PFSK-1 (cell line): ENCODE measurements around the gene PCCA.

Experiments
- POLR2AphosphoS5 ChIP-seq: IDR thresholded peaks from 2 replicates; pipeline ENCODE4 v1.6.1; 2012; ENCODE audit warnings: low read depth, mild to moderate bottlenecking, control low read depth, low read length, moderate library complexity
- REST ChIP-seq, 2 experiments: IDR thresholded peaks; 2 replicates each; pipeline versions ENCODE4 v1.6.1 to v1.8.0; 2011 to 2012; ENCODE audit warnings: low read depth in 2 of 2, low read length in 2 of 2, control low read depth in 1 of 2, inconsistent platforms in 1 of 2, mild to moderate bottlenecking in 1 of 2, moderate library complexity in 1 of 2; ENCODE audit not compliant: insufficient read depth in 1 of 2
- SIN3A ChIP-seq: IDR thresholded peaks from 2 replicates; pipeline ENCODE4 v1.6.1; 2012; ENCODE audit warnings: mild to moderate bottlenecking, low read length, moderate library complexity, borderline replicate concordance; ENCODE audit not compliant: insufficient read depth
- TAF1 ChIP-seq: IDR thresholded peaks from 2 replicates; pipeline ENCODE4 v1.6.1; 2012; ENCODE audit warnings: low read length, control low read depth, borderline replicate concordance; ENCODE audit not compliant: insufficient read depth

- TF ChIP-seq POLR2AphosphoS5 (no peak), SIN3A (no peak), REST (IDR thresholded peaks at IDR 0.05; ENCODE audit: insufficient read depth in 1 of 2, low read depth in 2 of 2, low read length in 2 of 2) (no peak), TAF1 (no peak)
Observed at GRCh38 chr13:100297413-100297812, 208.5 kb downstream of the PCCA start.
